NB4 (cell line): ENCODE data around the gene MEF2A.
A peak's percentile ranks its signal among the peaks of the same experiment; 100 is the strongest.

Source experiments
- DNase-seq: peaks from one replicate; pipeline ENCODE4 v3.0.0; 2010; ENCODE audit warnings: low read depth
- H3K4me3 ChIP-seq: one replicate; pipeline ENCODE4 v1.5.1; 2011; ENCODE audit warnings: mild to moderate bottlenecking, low read depth, low read length, moderate library complexity
- MAX ChIP-seq: IDR thresholded peaks from 2 replicates; pipeline ENCODE4 v1.6.1; 2011; ENCODE audit warnings: low read depth, low read length
- MYC ChIP-seq: IDR thresholded peaks from 2 replicates; pipeline ENCODE4 v1.6.1; 2011; ENCODE audit warnings: low read depth, low read length
- POLR2A ChIP-seq: IDR thresholded peaks from 2 replicates; pipeline ENCODE4 v1.6.1; 2011; ENCODE audit warnings: mild to moderate bottlenecking; ENCODE audit not compliant: insufficient read length; ENCODE audit errors: extremely low read depth
- TF ChIP-seq, protein P1 (sequence below): IDR thresholded peaks from one replicate; pipeline ENCODE4 v1.5.1; 2012; ENCODE audit warnings: low read depth, low read length

The MEF2A gene

GRCh38 chr15:99727733-99728132 lies 161.9 kb downstream of the MEF2A start:
- no peak for DNase-seq
- TF ChIP-seq, protein P1, sequence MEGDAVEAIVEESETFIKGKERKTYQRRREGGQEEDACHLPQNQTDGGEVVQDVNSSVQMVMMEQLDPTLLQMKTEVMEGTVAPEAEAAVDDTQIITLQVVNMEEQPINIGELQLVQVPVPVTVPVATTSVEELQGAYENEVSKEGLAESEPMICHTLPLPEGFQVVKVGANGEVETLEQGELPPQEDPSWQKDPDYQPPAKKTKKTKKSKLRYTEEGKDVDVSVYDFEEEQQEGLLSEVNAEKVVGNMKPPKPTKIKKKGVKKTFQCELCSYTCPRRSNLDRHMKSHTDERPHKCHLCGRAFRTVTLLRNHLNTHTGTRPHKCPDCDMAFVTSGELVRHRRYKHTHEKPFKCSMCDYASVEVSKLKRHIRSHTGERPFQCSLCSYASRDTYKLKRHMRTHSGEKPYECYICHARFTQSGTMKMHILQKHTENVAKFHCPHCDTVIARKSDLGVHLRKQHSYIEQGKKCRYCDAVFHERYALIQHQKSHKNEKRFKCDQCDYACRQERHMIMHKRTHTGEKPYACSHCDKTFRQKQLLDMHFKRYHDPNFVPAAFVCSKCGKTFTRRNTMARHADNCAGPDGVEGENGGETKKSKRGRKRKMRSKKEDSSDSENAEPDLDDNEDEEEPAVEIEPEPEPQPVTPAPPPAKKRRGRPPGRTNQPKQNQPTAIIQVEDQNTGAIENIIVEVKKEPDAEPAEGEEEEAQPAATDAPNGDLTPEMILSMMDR, result no peak
- TF ChIP-seq MYC, result no peak
- TF ChIP-seq MAX, result no peak
- TF ChIP-seq POLR2A, result no peak
- H3K4me3 ChIP-seq, result no peak overlapping the region

- TF ChIP-seq POLR2A (no peak), MAX (no peak), MYC (no peak)
- TF ChIP-seq, protein P1, result no peak
- DNase-seq, result no peak
- H3K4me3 ChIP-seq, result no peak overlapping the region
These were observed 163.1 kb downstream of the MEF2A start for GRCh38 chr15:99728916-99729315.

DNA sequence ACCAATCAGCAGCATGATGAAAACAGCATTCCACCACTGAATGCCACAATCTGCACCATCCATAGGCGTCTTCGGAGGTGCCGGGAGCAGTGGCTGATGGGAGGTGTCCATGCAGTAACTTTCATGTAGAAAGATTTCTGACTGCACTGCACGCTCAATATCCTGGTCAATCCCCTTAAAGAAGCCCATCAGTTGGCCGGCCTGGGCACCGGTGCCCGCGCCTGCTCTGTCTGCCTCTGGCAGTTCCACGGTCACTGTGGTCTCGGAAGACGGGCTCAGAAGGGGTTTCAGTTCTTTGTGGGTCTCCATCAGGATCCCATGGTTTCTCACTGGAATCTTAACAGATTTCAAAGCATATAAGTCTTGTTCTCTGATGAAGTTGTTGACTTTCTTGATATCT lies 163.5 kb downstream of the MEF2A start:
- TF ChIP-seq MYC (no peak), MAX (no peak), POLR2A (no peak)
- TF ChIP-seq, protein P1, result no peak
- H3K4me3 ChIP-seq, result no peak overlapping the region
- no peak for DNase-seq

GRCh38 chr15:99729920-99730319 lies 164.1 kb downstream of the MEF2A start:
- no peak for TF ChIP-seq MYC
- TF ChIP-seq MAX, result 0 out of 2 replicates have a peak, but pooled peaks have one; percentile 17
- TF ChIP-seq, protein P1, result peak; percentile 50
- no peak for TF ChIP-seq POLR2A
- DNase-seq, result peak; percentile 56
- H3K4me3 ChIP-seq, result no peak overlapping the region

GRCh38 chr15:99731336-99732123 lies 165.7 kb downstream of the MEF2A start:
- peak; percentile 19 for DNase-seq
- H3K4me3 ChIP-seq, result peak overlapping the region; percentile 58
- TF ChIP-seq, protein P1, result no peak
- TF ChIP-seq MYC (no peak), POLR2A (no peak), MAX (no peak)
